PC-9 (cell line): ENCODE results near the gene RHOJ. TPM values are rescaled to one million over a fixed set of nuclear protein-coding genes. Genes with fewer than 3 reads are reported as not detected.

ENCODE experiments used
- Bru-seq: library from RNA; stranded (reverse); fragments of 400-500 nt; gene quantifications from one replicate; lab custom pipeline; 2021; lab: Mats Ljungman, UMichigan
- BruChase-seq, 2 experiments: library from RNA; stranded (reverse); fragments of 400-500 nt; gene quantifications; one replicate each; lab custom pipeline; 2021; lab: Mats Ljungman, UMichigan
- BruUV-seq: library from RNA; stranded (reverse); fragments of 400-500 nt; replicated peaks from 2 replicates; lab custom pipeline; 2021; lab: Mats Ljungman, UMichigan
- CTCF ChIA-PET: fragments of 300-600 bp; sonication (Branson Sonifier 250); formaldehyde crosslinking; loops from one replicate; lab custom pipeline; 2022; ENCODE audit warnings: antibody characterized with exemption; lab: Charles Lee
- POLR2A ChIA-PET: fragments of 300-600 bp; sonication (Branson Sonifier 250); formaldehyde crosslinking; loops from one replicate; lab custom pipeline; 2022; ENCODE audit warnings: antibody characterized with exemption; ENCODE audit not compliant: unreplicated experiment; lab: Charles Lee
- DNase-seq, 2 experiments: peaks; one replicate each; pipeline versions ENCODE4 v3.0.0 to v3.0.0-alpha.2; 2015 to 2022; ENCODE audit warnings: mixed read lengths in 1 of 2
- H2AFZ ChIP-seq: fragments of 200-600 bp; sonication (generic); 2 replicates; pipeline ENCODE4 v1.8.1; 2017; ENCODE audit warnings: antibody characterized with exemption
- H3F3A ChIP-seq: fragments of 200-600 bp; sonication (generic); 2 replicates; pipeline ENCODE4 v1.8.1; 2017; ENCODE audit warnings: antibody characterized with exemption, mild to moderate bottlenecking, low read depth; ENCODE audit not compliant: insufficient read depth
- H3K27ac ChIP-seq: fragments of 200-600 bp; sonication (generic); 2 replicates; pipeline ENCODE4 v1.6.1; 2016; ENCODE audit warnings: mixed run types
- H3K27me3 ChIP-seq: fragments of 200-600 bp; sonication (generic); 2 replicates; pipeline ENCODE4 v1.6.1; 2016; ENCODE audit warnings: low read depth, mixed run types; ENCODE audit not compliant: insufficient read depth
- H3K36me3 ChIP-seq: fragments of 200-600 bp; sonication (generic); 2 replicates; pipeline ENCODE4 v1.6.1; 2016; ENCODE audit warnings: low read depth, mixed run types
- H3K4me1 ChIP-seq: fragments of 200-600 bp; sonication (generic); replicated peaks from 2 replicates; pipeline ENCODE4 v1.6.1; 2016; ENCODE audit warnings: mixed run types; ENCODE audit not compliant: insufficient read depth
- H3K4me2 ChIP-seq: fragments of 200-600 bp; sonication (generic); 2 replicates; pipeline ENCODE4 v1.6.1; 2017; ENCODE audit warnings: mixed run types
- H3K4me3 ChIP-seq: fragments of 200-600 bp; sonication (generic); 2 replicates; pipeline ENCODE4 v1.6.1; 2016; ENCODE audit warnings: mixed run types
- H3K79me2 ChIP-seq: fragments of 200-600 bp; sonication (generic); 2 replicates; pipeline ENCODE4 v1.6.1; 2017; ENCODE audit warnings: low read depth, mixed run types
- H3K9me2 ChIP-seq: fragments of 200-600 bp; sonication (generic); 2 replicates; pipeline ENCODE4 v1.8.1; 2017; ENCODE audit warnings: mild to moderate bottlenecking; ENCODE audit not compliant: insufficient read depth
- H3K9me3 ChIP-seq: fragments of 200-600 bp; sonication (generic); 2 replicates; pipeline ENCODE4 v1.8.1; 2016; ENCODE audit warnings: low read depth; ENCODE audit not compliant: insufficient read depth
- H4K20me1 ChIP-seq: fragments of 200-600 bp; sonication (generic); 2 replicates; pipeline ENCODE4 v1.8.1; 2017; ENCODE audit not compliant: insufficient read depth
- EZH2 ChIP-seq: fragments of 200-600 bp; sonication (generic); IDR thresholded peaks from 2 replicates; pipeline ENCODE4 v1.8.0; 2017; ENCODE audit warnings: antibody characterized with exemption, low read depth
- intact Hi-C: fragments of 100-400 bp; cut with micrococcal nuclease; formaldehyde crosslinking; loops from one replicate; pipeline ENCODE4 v1.10.0; 2022; ENCODE audit not compliant: unreplicated experiment
- long read RNA-seq: library from polyadenylated mRNA; stranded (forward); transcript quantifications from one replicate; pipeline ENCODE4 v2.0.0, GENCODE V29; 2022
- total RNA-seq: library from RNA; stranded (reverse); gene quantifications from 2 replicates; pipeline ENCODE4 v1.2.3, GENCODE V29; 2021
- TF ChIP-seq, protein P1 (sequence below): fragments of 200-600 bp; sonication (generic); conservative IDR thresholded peaks from 2 replicates; pipeline ENCODE4 v1.6.1; 2017; ENCODE audit warnings: mixed run types, antibody characterized with exemption, mild to moderate bottlenecking, moderate library complexity

The RHOJ gene
- total RNA-seq (not detected in 2 replicates), Bru-seq, nascent RNA (percentile 12 among the genes with signal in this experiment), BruChase-seq, experiment 1, labeled RNA remaining after a 2-hour chase (percentile 14 among the genes with signal in this experiment), BruChase-seq, experiment 2, labeled RNA remaining after a 6-hour chase (percentile 11 among the genes with signal in this experiment)
- long read RNA-seq = 0 reads

DNA sequence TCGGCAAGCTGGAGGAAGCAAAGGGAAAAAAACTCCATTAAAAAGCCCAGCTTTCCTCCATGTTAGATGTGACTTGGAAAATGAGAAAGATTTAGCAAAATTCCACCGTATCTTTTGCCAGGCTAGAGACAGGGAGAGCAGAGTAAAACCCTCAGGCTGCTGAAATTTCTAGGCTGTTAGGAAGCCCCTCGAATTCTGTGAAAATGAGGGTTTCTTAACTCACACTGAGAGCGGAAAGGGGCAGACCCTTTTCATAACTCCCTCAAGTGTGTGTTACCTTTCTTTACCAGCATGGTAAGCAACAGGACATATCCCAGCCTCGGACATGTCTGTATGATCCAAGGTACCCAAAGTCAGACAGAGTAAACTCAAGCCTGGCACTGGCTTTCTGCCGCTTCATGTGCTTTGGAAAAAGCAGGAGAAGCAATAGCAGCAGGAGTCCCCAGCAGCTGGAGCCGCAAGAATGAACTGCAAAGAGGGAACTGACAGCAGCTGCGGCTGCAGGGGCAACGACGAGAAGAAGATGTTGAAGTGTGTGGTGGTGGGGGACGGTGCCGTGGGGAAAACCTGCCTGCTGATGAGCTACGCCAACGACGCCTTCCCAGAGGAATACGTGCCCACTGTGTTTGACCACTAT, at the start of gene RHOJ:
Gene RHOJ (plus strand): TSS at position 37 of the 637 bp plus-strand sequence. CDS start 427 bp downstream, at position 464.
- DNase-seq = no peak
- BruUV-seq = no TSS peak
- no peaks in the 10 kb centered on the region for H3K27me3 ChIP-seq
- intact Hi-C loops = no loop called here
- no peak within 1 kb of the TSS for H3K4me2 ChIP-seq
- TF ChIP-seq, protein P1, sequence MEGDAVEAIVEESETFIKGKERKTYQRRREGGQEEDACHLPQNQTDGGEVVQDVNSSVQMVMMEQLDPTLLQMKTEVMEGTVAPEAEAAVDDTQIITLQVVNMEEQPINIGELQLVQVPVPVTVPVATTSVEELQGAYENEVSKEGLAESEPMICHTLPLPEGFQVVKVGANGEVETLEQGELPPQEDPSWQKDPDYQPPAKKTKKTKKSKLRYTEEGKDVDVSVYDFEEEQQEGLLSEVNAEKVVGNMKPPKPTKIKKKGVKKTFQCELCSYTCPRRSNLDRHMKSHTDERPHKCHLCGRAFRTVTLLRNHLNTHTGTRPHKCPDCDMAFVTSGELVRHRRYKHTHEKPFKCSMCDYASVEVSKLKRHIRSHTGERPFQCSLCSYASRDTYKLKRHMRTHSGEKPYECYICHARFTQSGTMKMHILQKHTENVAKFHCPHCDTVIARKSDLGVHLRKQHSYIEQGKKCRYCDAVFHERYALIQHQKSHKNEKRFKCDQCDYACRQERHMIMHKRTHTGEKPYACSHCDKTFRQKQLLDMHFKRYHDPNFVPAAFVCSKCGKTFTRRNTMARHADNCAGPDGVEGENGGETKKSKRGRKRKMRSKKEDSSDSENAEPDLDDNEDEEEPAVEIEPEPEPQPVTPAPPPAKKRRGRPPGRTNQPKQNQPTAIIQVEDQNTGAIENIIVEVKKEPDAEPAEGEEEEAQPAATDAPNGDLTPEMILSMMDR = no peak
- no peak for TF ChIP-seq EZH2
- no peaks in the 10 kb centered on the region for H3K4me1 ChIP-seq
- H3K9me2 ChIP-seq = 0 out of 2 replicates have a peak, but pooled peaks cover 5% of the 10 kb centered on the region
- H3K79me2 ChIP-seq = no peaks in the 10 kb centered on the region
- no peaks in the 10 kb centered on the region for H4K20me1 ChIP-seq
- H3K27ac ChIP-seq = no peak within 1 kb of the TSS
- no peaks in the 10 kb centered on the region for H3F3A ChIP-seq
- H3K4me3 ChIP-seq = no peak within 1 kb of the TSS
- H3K9me3 ChIP-seq = no peaks in the 10 kb centered on the region
- POLR2A ChIA-PET = interaction anchor here (0.6 kb wide), 1 partner anchor 389 kb away, joined by 13 read pairs; no protein-coding TSS in a partner anchor
- CTCF ChIA-PET = no interaction called here
- no peaks in the 10 kb centered on the region for H3K36me3 ChIP-seq
- H2AFZ ChIP-seq = no peak within 1 kb of the TSS

DNA sequence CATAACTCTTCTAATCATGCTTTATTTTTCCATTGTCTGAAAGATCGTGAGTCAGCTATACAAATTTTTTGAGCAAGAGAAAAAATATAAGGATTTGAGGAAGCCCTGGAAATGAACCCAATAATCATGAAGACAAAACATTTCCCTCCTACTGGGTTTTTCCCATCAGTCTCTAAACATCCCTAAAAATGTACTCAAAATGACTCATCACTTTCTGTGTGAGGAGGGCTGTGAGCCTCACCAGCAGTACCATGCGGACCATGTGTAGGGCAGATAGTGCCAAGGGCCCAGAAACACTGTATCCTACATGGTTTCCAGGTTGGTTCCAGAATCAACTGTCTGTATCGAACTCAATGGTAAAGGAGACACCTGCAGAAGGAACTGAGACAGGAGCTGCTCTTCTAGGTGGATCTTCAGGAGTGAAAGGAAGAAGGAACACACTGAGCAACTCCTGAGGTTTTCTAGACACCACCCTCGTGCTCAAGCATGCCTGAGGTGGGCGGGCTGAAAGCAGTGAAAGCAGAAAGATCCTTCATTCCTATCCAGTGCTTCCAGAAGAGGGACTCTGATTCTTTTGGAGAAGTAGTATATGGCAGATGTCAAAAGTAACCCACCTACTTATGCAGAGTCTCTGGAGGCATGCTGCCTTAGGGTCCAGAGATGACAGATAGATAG, 48.6 kb upstream of the RHOJ start:
- CTCF ChIA-PET = no interaction called here
- intact Hi-C loops = no loop called here
- no peaks in the 10 kb centered on the region for H3F3A ChIP-seq

DNA sequence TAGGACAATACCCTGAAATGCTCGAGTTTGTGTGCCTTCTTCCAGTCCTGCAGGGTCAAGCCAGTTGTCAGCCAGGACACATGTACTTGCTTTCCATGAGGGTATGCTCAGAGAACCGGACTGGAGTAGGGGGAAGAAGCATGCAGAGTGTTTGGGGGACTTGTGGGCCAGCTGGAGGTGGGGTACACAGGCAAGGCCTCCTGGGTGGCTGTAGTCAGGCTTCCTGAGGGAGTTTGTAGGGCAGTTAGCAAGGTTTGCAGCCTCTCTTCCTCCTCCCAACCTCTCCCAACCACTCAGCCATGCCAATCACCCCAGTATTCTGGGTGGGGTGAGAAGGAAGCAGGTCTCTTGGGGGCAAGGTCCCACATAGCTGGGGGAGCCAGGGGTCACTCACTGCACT, 47.0 kb upstream of the RHOJ start:
- intact Hi-C loops = no loop called here
- no peak for TF ChIP-seq EZH2
- TF ChIP-seq, protein P1 = no peak

More for the DNA sequence above, 48.6 kb upstream of the RHOJ start:
- Histone ChIP-seq H4K20me1 (no peaks in the 10 kb centered on the region), H3K27me3 (no peaks in the 10 kb centered on the region), H3K9me3 (no peaks in the 10 kb centered on the region), H3K4me2 (no peak overlapping the region), H3K9me2 (no peaks in the 10 kb centered on the region), H3K36me3 (no peaks in the 10 kb centered on the region), H2AFZ (no peak overlapping the region), H3K4me1 (no peaks in the 10 kb centered on the region), H3K27ac (no peak overlapping the region), H3K79me2 (no peaks in the 10 kb centered on the region), H3K4me3 (no peak overlapping the region)
- POLR2A ChIA-PET = no interaction called here
- no peak for TF ChIP-seq EZH2
- TF ChIP-seq, protein P1 = no peak
- no TSS peak for BruUV-seq
- no peak for DNase-seq

More for the DNA sequence above, 47.0 kb upstream of the RHOJ start:
- BruUV-seq = no TSS peak
- no peaks in the 10 kb centered on the region for H4K20me1 ChIP-seq
- H3K27ac ChIP-seq = no peak overlapping the region
- H3K4me1 ChIP-seq = no peaks in the 10 kb centered on the region
- no peak overlapping the region for H3K4me3 ChIP-seq
- DNase-seq = no peak
- H3K9me3 ChIP-seq = no peaks in the 10 kb centered on the region
- no peaks in the 10 kb centered on the region for H3F3A ChIP-seq
- no peaks in the 10 kb centered on the region for H3K36me3 ChIP-seq
- H3K27me3 ChIP-seq = no peaks in the 10 kb centered on the region
- no peak overlapping the region for H2AFZ ChIP-seq
- H3K79me2 ChIP-seq = no peaks in the 10 kb centered on the region
- H3K9me2 ChIP-seq = no peaks in the 10 kb centered on the region
- ChIA-PET POLR2A (no interaction called here), CTCF (interaction anchor here (0.6 kb wide), 1 partner anchor 523 kb away, joined by 9 read pairs; no protein-coding TSS in a partner anchor)
- H3K4me2 ChIP-seq = no peak overlapping the region
